Colonic mucosa (tissue), 4 donors: ENCODE results near the gene UBTD2. TPM values are rescaled to one million over a fixed set of nuclear protein-coding genes. Genes with fewer than 3 reads are reported as not detected.

Source experiments
- DNase-seq: peaks from one replicate; pipeline ENCODE4 v3.0.0-alpha.2; 2020
- H3K27ac ChIP-seq: fragments of 200-600 bp; one replicate; pipeline ENCODE4 v1.8.0; 2021
- H3K27me3 ChIP-seq: fragments of 200-600 bp; one replicate; pipeline ENCODE4 v1.8.0; 2021
- H3K36me3 ChIP-seq: fragments of 200-600 bp; one replicate; pipeline ENCODE4 v1.8.0; 2021
- H3K4me1 ChIP-seq: fragments of 200-600 bp; one replicate; pipeline ENCODE4 v1.8.0; 2021; ENCODE audit warnings: mild to moderate bottlenecking
- H3K4me3 ChIP-seq: fragments of 200-600 bp; one replicate; pipeline ENCODE4 v1.8.0; 2021
- H3K9ac ChIP-seq, 2 donors: one replicate each; pipeline ENCODE4 v1.7.0; 2013; ENCODE audit warnings: control low read depth in 2 of 2, low read depth in 2 of 2, low read length in 2 of 2
- H3K9me3 ChIP-seq: fragments of 200-600 bp; one replicate; pipeline ENCODE4 v1.8.0; 2021
- CTCF ChIP-seq: fragments of 200-600 bp; IDR thresholded peaks from one replicate; pipeline ENCODE4 v1.8.0; 2022; ENCODE audit warnings: antibody characterized with exemption, mild to moderate bottlenecking
- intact Hi-C: fragments of 100-400 bp; cut with DNase I; formaldehyde crosslinking; loops from one replicate; pipeline ENCODE4 v1.14.1; 2022
- total RNA-seq, 2 donors: library from RNA; stranded (reverse); fragmentation: NEBNext Ultra II Directional in 1 of 2; extraction: Animal tissue kit (Norgen Biotek cat#: 25700) in 1 of 2; gene quantifications; one replicate each; pipeline ENCODE4 v1.2.1, GENCODE V29; 2021
- donor health status: healthy.
- donor health status: DM: no; HTN: no; CAD: no.
- donor health status: DM: no; HTN: no; CAD: no.

The UBTD2 gene
- total RNA-seq, 2 donors from 2014 or later, result 15.4 to 24.3 TPM

GRCh38 chr5:172194985-172195774 is 88.4 kb downstream of the UBTD2 start:
- intact Hi-C loops, result no loop called here
- DNase-seq, result no peak
- no peaks in the 10 kb centered on the region for H3K4me1 ChIP-seq

GRCh38 chr5:172193872-172194271 is 89.7 kb downstream of the UBTD2 start, which contains the start of gene EFCAB9:
TSS of gene EFCAB9 (plus strand) at chr5:172194172. CDS start at chr5:172194173, 1 bp downstream.
- Histone ChIP-seq H3K27me3 (no peaks in the 10 kb centered on the region), H3K4me3 (no peak within 1 kb of the TSS), H3K36me3 (no peaks in the 10 kb centered on the region), H3K9me3 (no peaks in the 10 kb centered on the region), H3K27ac (no peak within 1 kb of the TSS), H3K4me1 (no peaks in the 10 kb centered on the region), H3K9ac (no peak within 1 kb of the TSS)
- no peak for DNase-seq
- intact Hi-C loops, result no loop called here
- no peak for TF ChIP-seq CTCF

More at GRCh38 chr5:172194985-172195774, 88.4 kb downstream of the UBTD2 start:
- Histone ChIP-seq H3K27ac (no peak overlapping the region), H3K4me3 (no peak overlapping the region), H3K27me3 (no peaks in the 10 kb centered on the region), H3K9ac (no peak overlapping the region), H3K9me3 (no peaks in the 10 kb centered on the region), H3K36me3 (no peaks in the 10 kb centered on the region)
- no peak for TF ChIP-seq CTCF

DNA sequence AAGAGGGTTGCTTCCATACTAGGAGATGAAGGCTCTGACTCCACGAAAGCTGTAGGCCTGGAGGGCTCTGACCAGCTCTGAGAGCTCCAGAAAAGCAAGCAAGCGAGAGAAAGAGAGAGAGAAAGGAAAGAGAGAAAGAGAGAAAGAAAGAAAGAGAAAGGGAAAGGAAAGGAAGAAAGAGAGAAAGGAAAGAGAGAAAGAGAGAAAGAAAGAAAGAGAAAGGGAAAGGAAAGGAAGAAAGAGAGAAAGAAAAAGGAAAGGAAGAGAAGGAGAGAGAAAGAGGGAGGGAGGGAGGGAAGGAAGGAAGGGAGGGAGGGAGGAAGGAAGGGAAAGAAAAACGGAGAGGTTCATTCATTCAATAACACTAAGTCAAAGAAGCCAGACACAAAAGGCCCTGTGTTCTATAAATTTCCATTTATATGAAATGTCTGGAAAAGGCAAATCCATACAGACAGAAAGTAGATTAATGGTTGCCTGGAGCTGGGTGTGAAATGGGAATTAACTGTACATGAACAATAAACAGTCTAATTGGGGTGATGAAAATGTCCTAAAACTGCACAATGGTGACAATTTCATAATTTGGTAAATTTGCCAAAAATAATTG is 93.8 kb downstream of the UBTD2 start:
- TF ChIP-seq CTCF, result no peak
- H3K27ac ChIP-seq, result no peak overlapping the region
- no peak for DNase-seq
- intact Hi-C loops, result loop anchor here (2.0 to 5.0 kb wide), 2 partner anchors 83 to 93 kb away; partner anchors contain the start of gene UBTD2
- H3K9ac ChIP-seq, result peak overlapping the region in 1 of 2 donors; percentile 2
- H3K4me3 ChIP-seq, result no peak overlapping the region
- H3K9me3 ChIP-seq, result no peaks in the 10 kb centered on the region
- no peaks in the 10 kb centered on the region for H3K36me3 ChIP-seq
- no peaks in the 10 kb centered on the region for H3K27me3 ChIP-seq
- H3K4me1 ChIP-seq, result no peaks in the 10 kb centered on the region

DNA sequence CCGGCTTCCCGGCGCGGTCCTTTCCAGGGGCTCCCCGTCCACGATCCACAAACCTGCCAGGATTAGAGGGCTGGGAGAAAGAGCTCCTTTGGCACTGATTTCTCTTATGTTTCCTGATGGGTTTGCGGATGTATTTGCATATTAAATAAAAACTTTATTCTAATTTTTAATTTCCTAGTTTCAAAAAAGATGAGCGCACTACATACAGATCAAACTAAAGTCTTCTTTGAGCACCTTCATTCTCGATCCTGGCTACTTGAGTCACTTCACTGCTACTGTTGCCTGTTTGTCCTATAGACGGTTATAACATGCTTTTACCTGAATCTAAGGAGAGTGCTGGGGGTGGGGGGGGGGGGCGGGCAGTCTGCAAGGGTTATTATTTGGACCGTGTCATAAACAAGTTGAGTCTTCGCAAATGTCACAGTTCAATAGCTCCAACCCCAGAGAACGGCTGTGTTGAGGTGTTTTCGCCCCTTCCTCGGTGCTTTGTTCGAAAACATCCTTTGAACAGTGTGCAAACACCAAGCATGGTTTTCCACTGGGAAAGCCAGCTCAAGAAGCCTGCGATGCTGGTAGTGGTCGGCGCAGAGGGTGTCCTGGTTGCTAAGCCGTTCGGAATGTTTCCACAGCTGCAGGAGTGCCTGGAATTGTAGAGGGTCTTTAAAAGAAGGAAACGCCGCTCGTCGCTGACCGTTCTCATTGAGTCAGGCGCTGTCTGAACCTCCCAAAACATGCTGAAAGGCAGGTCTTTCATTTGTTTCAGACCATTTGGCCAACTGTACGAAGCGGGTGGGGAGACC is 94.5 kb downstream of the UBTD2 start:
- peak overlapping the region; percentile 95 for H3K27ac ChIP-seq
- intact Hi-C loops, result loop anchor here (2.0 to 5.0 kb wide), 2 partner anchors 82 to 93 kb away; partner anchors contain the start of gene UBTD2
- DNase-seq, result no peak
- H3K36me3 ChIP-seq, result no peaks in the 10 kb centered on the region
- no peaks in the 10 kb centered on the region for H3K27me3 ChIP-seq
- H3K4me1 ChIP-seq, result no peaks in the 10 kb centered on the region
- H3K4me3 ChIP-seq, result peak overlapping the region; percentile 97
- peak overlapping the region; percentile 2 to 66 for H3K9ac ChIP-seq
- no peaks in the 10 kb centered on the region for H3K9me3 ChIP-seq
- TF ChIP-seq CTCF, result no peak
